ENCODE data around the gene ITPR1.

Gene ITPR1

DNA sequence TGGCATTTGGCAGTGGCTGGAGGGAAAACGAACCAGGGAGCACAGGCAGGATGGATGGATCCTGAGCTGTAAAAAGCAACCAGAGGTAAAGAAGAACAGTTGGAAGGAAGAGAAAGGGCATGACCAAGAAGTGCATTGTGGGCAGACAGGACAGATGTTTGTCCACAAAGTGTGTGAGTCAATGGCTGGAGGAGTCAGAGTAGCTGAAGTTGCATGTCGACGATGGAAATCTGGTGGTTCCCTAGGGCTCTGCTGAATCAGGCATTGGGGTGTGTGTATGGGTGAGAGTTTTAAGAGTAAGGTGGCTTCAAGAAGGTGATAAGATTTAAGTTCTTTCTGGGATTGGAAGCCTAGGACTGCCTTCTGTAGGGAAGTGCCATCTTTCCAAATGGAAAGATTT, 272.1 kb downstream of the ITPR1 start:
- no peak for DNase-seq

DNA sequence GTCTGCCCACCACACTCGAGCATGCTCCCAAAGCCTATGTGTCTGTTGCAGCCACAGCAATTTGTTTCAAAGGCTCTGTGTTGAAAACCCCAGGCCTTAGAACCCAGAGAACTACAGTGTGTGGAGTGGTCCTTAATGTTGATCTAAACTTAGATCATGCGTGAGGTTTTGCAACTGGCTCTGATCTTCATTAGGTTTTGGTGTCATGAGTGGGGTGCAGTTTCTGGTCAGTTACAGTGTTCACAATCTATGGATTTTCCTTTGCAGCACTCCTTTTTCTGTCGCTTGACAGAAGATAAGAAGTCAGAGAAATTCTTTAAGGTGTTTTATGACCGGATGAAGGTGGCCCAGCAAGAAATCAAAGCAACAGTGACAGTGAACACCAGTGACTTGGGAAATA, 273.1 kb downstream of the ITPR1 start:
- no peak for DNase-seq

DNA sequence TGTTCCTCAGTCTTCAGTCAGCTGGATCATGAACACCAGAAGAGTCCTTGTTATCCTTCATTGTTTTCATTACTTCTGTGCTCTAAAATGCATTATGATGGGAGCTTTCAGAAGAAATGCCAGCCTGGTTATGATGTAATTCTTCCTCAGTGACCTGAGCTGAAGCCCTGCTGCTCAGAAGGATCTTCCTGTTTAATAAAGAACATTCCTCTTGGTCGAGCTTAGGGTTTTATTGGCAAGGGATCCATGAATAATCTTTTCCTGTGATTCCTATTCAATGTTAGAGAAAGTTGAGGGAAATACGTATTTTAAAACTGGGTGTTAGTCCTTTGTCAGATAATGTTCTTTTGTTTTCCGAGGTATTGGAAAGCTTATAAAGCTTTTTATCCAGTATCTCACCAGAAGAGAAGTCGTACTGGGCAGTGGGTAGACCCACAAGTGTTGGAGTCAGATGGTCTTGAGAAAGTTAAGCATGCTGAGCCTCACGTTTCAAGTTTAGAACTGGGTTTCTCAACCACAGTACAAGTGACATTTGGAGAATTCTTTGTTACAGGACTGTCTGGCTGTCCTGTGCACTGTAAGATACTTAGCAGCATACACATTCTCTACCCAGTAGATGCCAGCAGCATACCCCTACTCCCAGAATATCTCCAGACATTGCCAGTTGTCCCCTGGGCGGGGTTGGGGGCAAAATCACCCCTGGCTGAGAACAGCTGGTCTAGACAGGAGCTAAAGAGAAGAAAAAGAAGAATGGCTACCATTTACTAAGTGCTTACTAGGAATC, 273.8 kb downstream of the ITPR1 start:
- no peak for DNase-seq

DNA sequence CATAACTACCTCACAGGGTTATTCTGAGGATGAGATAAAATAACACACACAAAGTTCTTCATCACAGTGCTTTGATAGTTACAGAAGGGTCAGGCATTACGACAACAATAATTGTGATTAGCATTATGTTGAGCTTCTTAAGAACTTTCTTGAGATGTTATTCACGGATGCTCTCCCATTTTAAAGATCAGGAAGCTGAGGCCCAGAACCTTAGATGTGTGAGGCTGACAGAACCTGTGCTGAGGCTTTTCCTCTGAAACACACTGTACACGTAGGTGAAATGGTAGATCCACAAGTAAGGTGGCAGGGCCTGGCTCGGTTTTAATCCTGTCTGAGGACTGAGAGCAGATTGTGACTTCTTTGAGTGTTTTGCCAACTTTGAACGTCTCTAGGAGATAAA, 274.9 kb downstream of the ITPR1 start:
- no peak for DNase-seq

DNA sequence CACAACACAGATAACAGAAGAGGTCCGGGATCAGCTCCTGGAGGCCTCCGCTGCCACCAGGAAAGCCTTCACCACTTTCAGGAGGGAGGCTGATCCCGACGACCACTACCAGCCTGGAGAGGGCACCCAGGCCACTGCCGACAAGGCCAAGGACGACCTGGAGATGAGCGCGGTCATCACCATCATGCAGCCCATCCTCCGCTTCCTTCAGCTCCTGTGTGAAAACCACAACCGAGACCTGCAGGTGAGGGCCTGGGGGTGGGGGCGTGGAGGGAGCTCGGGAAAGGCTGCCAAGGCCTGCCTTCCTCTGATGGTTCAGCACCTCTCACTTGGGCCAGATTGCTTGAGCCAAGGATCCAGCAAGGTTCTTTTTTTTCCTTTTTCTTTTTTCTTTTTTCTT, 275.4 kb downstream of the ITPR1 start:
- no peak for DNase-seq

DNA sequence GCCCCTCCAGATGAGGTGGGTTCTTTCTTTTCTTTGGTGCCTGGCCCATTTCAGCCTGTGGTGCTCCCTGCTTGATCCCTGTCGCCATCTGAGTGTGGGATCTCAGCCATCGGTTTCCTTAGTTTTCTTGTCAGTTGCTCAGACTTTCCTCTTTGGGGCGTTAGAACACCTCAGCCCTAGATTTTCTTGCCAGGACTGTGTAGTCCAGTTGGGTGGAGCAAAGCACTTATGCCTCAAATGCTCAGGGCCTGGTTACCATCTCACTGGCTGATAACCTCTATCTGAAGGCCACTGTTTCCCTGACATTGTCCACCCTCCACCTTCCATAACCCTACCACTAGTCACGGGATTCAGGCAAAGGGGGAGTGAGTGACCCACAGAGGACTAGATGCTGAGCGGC, 277.4 kb downstream of the ITPR1 start:
- DNase-seq, result no peak

DNA sequence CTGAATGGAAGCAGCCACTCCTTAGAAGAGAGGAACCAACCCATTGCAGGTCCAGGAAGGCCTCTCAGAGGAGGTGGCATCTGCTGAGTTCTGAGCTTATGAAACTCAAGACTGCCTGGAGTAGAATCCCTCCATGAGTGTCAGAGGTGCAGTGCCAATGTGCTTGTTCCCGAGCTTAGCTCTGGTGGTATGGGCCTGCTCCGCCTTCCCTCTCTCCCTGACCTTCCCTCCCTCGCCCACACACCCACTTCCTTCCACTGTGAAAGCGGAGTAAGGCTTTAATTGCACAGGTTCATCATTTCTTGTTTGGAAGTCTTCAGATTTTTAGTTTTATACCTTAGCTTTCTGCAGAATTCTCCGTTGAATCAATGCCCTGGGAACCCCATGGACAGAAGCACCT, 278.1 kb downstream of the ITPR1 start:
- no peak for DNase-seq

DNA sequence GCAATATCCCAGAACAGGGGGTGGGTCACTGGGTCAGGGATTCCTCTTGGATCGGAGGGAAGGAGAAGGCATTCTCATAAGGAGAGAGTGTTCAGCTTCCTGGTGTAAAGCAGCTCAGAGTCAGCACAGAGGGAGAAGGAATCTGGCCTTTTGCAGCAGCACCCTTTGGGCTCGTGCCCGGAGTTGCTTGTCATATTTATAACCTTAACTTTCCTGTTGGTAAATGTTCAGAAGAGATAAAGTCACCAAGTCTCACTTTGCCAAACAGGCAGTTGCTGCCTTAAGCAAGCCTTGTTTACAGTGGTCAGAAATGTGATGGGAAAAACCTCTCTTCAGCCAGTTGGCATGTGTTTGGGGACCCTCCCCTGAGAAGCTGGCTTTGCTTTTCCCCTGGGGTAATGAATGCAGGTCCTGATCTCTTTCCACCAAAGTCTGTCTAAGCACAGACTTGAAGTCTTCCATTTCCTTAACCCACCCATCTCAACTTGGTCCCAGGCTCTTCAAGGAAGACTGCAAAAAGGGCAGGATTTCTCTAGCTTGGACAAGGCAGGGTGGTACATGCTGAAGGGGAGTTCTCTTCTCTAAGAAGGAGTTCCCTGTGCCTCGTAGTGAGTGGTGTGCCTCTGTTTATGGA, 279.1 kb downstream of the ITPR1 start:
- DNase-seq, result no peak

DNA sequence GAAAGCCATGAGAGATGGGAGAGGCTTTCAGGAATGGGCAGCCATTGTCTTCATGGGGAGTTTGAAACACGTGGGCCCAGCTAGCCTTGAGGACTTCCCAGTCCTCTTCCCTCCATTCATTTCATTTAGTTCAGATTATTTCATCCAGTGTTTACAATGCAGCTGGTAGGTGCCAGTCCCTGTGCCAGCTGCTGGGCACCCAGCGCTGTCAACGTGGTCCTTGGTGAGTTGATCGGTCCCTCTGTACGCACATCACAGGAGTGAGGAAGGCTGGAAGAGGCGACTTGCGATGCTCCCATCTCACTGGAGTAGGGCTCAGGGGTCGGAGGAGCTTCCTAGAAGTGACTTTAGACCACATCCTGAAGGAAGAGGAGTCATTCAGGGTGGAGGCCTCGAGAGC, 279.7 kb downstream of the ITPR1 start:
- DNase-seq, result no peak

GRCh38 chr3:4773583-4773982, 280.4 kb downstream of the ITPR1 start:
- no peak for DNase-seq

GRCh38 chr3:4774531-4774930, 281.4 kb downstream of the ITPR1 start:
- no peak for DNase-seq

GRCh38 chr3:4776399-4776979, 283.3 kb downstream of the ITPR1 start:
- no peak for DNase-seq

- DNase-seq, result no peak
Observed at GRCh38 chr3:4776980-4777581, 283.9 kb downstream of the ITPR1 start.

DNA sequence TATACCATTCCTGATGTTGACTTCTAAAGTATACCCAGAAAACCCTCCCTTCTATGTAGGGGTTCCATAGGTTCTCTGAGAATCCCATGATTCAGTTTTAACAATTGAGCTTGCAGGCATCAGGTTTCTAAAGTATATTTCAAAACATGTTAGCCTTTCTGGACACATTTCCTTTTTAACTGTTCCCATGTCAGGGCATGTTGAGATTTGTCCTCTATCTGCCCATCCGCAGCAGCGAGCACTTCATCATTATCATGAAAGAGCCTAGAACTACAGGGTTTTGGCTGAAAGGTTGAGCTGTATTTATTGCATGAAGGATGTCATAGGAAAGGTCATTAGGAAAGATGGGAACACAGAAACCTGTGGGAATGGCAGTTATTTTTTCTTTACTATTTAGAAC, 285.0 kb downstream of the ITPR1 start:
- no peak for DNase-seq

- DNase-seq, result no peak
Observed at GRCh38 chr3:4778740-4779139, 285.6 kb downstream of the ITPR1 start.

GRCh38 chr3:4780545-4780957, 287.4 kb downstream of the ITPR1 start:
- DNase-seq, result no peak

DNA sequence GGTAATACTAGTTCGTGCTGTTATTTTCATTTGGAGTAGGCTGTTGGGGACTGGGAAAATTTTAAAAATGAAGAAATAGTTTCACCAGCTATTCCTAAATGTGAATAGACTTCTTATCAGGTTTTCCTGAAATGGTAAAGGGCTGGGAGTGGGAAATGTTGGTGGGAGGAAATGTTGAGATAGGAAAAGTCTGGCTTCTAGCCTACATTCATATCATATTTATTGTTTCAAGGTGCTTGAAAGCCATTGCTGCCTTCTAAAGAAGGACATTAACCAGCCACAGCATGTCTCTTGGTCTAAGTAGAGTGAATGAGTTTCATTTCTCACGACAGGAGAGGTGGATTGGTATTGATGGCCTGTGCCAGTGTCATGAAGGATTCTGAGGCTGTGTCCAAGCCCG, 288.9 kb downstream of the ITPR1 start:
- DNase-seq, result no peak

DNA sequence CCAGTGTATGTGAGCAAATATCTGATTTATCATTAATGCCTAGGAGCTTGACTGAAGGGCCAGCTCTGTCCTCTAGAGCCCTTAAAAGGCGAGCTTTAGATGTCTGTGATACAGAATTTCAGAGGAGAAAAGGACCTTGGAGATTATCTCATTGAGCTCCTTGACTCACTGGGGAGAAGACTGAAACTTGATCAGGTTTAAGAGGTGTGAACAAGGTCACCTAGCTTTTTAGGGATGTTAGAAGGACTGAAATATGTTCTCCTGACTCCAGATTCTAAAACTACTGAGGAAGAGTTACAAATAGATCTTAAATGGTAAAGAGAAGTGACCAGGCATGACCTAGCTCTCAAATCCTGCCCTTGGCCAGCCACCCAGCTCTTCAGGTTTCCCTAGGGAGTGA, 292.4 kb downstream of the ITPR1 start:
- no peak for DNase-seq

GRCh38 chr3:4786431-4786830, 293.3 kb downstream of the ITPR1 start:
- no peak for DNase-seq

DNA sequence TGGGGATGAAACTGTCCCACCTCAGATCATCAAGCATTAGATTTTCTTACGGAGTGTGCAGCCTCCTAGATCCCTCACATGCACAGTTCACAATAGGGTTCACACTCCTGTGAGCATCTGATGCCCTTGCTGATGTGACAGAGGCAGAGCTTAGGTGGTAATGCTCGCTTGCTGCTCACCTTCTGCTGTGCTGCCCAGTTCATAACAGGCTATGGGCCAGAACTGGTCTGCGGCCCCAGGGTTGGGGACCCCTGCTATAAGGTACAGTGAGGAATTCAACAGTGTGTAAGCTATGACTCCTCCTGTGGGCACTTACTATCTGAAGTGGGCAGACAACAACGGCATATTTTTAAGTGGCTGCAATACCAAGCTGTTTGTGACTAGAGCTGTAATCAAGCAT, 298.2 kb downstream of the ITPR1 start:
- DNase-seq, result no peak

GRCh38 chr3:4793311-4793710, 300.2 kb downstream of the ITPR1 start:
- no peak for DNase-seq

- no peak for DNase-seq
Observed at GRCh38 chr3:4794331-4794730, 301.2 kb downstream of the ITPR1 start.

GRCh38 chr3:4794798-4795197, 301.6 kb downstream of the ITPR1 start:
- DNase-seq, result no peak

- no peak for DNase-seq
Observed at GRCh38 chr3:4795905-4796304, 302.8 kb downstream of the ITPR1 start.
